T-helper 1 cell treated with Interleukin-12 subunit alpha and Interleukin-12 subunit beta and Interleukin-4 antibody, amounts not matched to agents 30 μg/mL and 1 μg/mL, for 36 hours (primary cell): ENCODE data around the gene MAP4K3.

Experiments
- H3K27ac Mint-ChIP-seq: one replicate; pipeline ENCODE4 v1.8.0; 2021; ENCODE audit warnings: mild to moderate bottlenecking, mixed read lengths
- H3K27me3 Mint-ChIP-seq: one replicate; pipeline ENCODE4 v1.8.0; 2021; ENCODE audit warnings: low read depth, mixed read lengths
- H3K36me3 Mint-ChIP-seq: one replicate; pipeline ENCODE4 v1.8.0; 2021; ENCODE audit warnings: low read depth, mixed read lengths
- H3K4me1 Mint-ChIP-seq: one replicate; pipeline ENCODE4 v1.8.0; 2021; ENCODE audit warnings: low read depth, mixed read lengths
- H3K4me3 Mint-ChIP-seq: one replicate; pipeline ENCODE4 v1.8.0; 2021; ENCODE audit warnings: mild to moderate bottlenecking, moderate library complexity, mixed read lengths
- H3K9me3 Mint-ChIP-seq: one replicate; pipeline ENCODE4 v1.8.0; 2021; ENCODE audit warnings: mixed read lengths

MAP4K3 gene

DNA sequence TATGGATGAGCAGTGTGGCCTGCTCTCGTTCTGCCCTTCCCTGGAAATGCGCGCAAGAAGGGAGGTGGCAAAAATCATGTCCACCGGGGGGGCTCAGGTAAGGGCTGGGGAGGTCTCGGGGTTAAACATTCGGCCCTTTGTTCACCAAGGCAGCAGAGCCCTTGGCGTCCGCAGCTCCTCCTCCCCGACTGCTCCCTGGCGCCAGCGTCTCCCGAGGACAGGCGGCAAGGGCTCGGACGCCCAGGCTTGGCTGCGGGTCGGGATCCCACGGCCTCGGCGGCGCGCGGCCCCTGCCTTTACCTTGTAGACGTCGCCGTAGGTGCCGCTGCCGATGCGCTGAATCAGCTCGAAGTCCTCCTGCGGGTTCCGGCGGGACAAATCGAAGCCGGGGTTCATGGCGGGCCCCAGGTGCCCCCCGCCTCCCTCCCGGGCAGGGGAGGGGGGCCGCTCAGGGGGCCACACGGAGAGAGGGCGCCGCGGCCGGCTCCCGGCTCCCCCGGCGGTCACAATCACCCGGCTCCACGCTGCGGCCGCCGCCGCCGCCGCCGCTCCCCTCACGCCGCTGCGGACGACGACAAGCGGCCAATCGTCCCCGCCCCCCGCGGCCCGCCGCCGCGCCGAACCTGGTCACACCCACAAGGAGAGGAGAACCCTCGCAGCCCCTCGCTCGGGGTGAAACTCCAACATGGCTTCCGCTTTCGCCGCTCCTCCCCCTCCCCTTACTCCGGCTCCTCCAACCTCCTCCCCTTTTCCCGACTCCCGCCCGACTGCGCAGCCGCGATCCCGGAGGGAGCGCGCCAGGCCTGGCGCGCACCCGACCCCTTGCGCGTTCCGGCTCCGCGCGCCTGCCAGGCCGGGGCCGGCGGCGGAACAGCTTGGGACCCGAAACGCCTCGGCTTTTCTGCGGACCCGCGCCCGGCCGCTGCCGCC lies at the start of gene MAP4K3:
Gene MAP4K3 (minus strand): TSS at position 694 of the 930 bp plus-strand sequence. CDS start 298 bp downstream, at position 396.
- Mint-ChIP-seq H3K9me3 (no peaks in the 10 kb centered on the region), H3K36me3 (no peaks in the 10 kb centered on the region), H3K4me1 (peaks cover 33% of the 10 kb centered on the region), H3K27ac (peak within 1 kb of the TSS; percentile 71), H3K4me3 (peak within 1 kb of the TSS; percentile 91), H3K27me3 (no peaks in the 10 kb centered on the region)

DNA sequence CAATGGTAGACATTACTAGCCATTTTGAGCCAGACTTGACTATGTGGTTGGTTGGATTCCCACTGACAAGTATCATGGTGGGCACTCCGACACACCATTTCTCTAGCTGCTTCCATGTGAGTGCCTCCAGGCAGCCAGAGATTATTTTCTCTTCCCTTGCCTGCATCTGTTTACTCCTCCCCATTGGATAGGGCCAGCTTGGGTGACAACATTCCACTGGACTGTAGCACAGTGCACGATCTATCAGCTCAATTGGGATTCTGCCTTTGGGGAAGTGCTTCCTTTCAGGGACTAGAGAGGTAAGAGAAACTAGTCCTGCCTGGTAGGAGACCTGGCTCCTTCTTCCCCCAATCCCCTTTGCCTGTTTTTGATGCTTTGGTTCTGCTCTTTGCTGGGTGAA lies 49.0 kb upstream of the MAP4K3 start:
- peaks cover 2% of the 10 kb centered on the region for H3K36me3 Mint-ChIP-seq
- H3K27ac Mint-ChIP-seq: no peak overlapping the region
- no peaks in the 10 kb centered on the region for H3K9me3 Mint-ChIP-seq
- no peak overlapping the region for H3K4me3 Mint-ChIP-seq
- H3K4me1 Mint-ChIP-seq: peaks cover 2% of the 10 kb centered on the region
- peaks cover 22% of the 10 kb centered on the region for H3K27me3 Mint-ChIP-seq

DNA sequence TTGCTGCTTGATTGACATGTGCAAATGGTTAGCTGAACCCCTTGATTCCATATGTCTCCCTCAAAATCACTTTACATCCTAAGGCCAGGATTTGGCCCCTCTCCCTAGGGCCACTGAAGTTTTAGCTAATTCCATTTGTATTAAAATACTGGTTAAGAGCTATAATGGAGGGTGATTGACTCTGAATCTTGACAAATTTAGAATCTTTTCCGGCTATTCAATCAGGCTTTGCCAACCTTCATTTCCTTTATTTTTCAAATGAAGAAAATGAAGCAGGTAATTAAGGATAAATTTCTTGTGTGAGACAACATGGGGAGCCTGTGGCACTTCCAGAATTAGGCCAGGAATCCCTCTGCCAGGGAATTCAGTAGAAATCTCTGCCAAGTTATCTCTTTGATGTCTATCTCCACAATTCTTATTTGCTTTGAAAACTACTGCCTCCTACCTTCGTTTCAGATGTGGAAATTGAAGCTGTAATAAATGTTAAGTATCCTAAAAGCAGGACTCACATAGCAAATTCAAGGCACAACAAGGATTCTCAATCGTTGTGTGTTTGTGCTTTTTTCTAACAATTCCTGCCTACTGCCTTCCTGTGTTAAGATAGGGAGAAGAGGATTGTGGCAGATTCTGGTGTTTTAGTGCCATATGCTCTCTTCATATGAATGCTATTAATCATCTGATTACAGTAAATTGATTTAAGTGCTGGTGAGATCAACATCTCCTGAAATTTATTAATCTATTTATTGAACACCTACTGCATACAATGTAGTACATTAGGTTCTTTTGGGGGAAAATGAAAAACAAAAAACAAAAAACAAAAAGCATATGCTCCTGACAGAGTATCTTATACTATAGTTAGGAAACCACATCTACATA lies 47.8 kb upstream of the MAP4K3 start:
- Mint-ChIP-seq H3K4me3 (no peak overlapping the region), H3K9me3 (no peaks in the 10 kb centered on the region), H3K27me3 (peaks cover 19% of the 10 kb centered on the region), H3K27ac (no peak overlapping the region), H3K4me1 (no peaks in the 10 kb centered on the region), H3K36me3 (no peaks in the 10 kb centered on the region)

DNA sequence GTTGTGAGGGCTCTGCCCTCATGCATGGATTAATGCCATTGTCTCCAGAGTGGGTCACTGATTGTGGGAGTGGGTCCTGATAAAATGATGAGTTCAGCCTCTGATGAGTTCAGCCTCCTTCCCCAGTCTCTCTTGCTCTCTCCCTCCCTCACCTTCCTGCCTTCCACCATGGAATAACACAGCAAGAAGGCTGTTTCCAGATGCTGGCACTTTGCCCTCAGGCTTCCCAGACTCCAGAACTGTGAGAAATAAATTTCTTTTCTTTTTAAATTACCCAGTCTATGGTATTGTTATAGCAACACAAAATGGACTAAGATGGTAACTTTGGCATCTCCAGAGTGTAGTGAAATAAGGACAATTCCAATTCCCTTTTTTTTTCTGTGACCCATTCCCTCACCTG lies 47.1 kb upstream of the MAP4K3 start:
- H3K27ac Mint-ChIP-seq: no peak overlapping the region
- no peaks in the 10 kb centered on the region for H3K36me3 Mint-ChIP-seq
- no peaks in the 10 kb centered on the region for H3K9me3 Mint-ChIP-seq
- H3K27me3 Mint-ChIP-seq: peaks cover 18% of the 10 kb centered on the region
- H3K4me1 Mint-ChIP-seq: no peaks in the 10 kb centered on the region
- no peak overlapping the region for H3K4me3 Mint-ChIP-seq

DNA sequence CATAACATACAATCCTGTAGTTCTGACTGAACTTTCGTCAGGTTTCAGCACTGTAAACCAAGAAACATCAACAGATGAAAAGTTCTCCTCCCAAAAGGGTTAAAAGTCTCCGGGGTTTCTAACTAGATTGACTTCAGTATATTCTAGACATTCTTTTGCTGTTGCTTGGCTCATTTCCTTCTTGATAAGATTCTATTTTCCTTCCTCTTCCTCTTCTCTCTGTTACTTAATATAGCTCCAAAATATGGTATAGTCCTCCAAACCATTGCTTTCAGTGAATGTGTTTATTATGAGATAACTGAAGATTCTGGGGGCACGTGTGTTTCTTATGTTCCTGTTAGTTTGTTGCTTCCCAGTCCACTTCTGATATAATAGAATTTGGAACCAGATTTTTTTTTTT lies 46.4 kb upstream of the MAP4K3 start:
- no peak overlapping the region for H3K27ac Mint-ChIP-seq
- H3K4me3 Mint-ChIP-seq: no peak overlapping the region
- H3K27me3 Mint-ChIP-seq: peaks cover 16% of the 10 kb centered on the region
- H3K4me1 Mint-ChIP-seq: no peaks in the 10 kb centered on the region
- H3K9me3 Mint-ChIP-seq: peaks cover 4% of the 10 kb centered on the region
- peaks cover 2% of the 10 kb centered on the region for H3K36me3 Mint-ChIP-seq

DNA sequence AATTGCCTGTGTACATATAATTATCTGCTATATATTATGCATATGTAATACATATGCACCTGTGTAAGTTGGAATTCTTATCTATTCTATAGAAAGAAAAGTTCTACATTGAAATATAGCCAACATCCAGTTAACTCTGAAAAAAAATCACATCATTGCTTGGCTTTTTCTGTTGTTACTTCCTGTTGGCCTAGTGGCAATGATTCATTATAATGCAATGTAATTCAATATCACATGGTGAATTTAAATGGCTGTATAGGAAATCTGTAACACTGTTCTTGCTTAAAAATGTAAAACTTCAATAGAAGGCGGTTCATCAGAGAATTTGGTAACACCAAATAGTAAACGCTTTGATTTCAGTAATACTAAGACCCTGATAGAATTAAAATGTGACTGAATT lies 44.5 kb upstream of the MAP4K3 start:
- Mint-ChIP-seq H3K36me3 (peaks cover 4% of the 10 kb centered on the region), H3K4me3 (no peak overlapping the region), H3K27me3 (peaks cover 16% of the 10 kb centered on the region), H3K4me1 (no peaks in the 10 kb centered on the region), H3K9me3 (peaks cover 17% of the 10 kb centered on the region), H3K27ac (no peak overlapping the region)

DNA sequence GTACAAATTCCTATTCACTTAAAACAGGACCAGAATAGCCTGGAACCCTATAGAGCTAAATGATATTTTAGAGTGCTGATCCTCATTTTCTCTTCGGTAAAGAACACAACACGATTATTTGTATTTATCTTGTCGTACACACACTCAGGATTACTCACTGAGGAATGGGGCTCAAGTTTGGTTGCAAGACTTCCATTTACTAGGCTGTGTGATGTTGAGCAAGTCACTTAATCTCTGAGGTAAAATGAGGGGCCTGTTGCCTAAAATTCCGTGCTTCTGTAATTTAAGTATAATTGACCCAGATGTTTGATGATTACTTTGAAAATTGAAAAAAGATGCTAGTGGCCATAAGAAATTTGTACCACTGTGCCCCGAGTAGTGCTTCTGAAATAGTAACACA lies 42.6 kb upstream of the MAP4K3 start:
- no peak overlapping the region for H3K4me3 Mint-ChIP-seq
- peaks cover 4% of the 10 kb centered on the region for H3K27me3 Mint-ChIP-seq
- peaks cover 4% of the 10 kb centered on the region for H3K36me3 Mint-ChIP-seq
- no peak overlapping the region for H3K27ac Mint-ChIP-seq
- peaks cover 17% of the 10 kb centered on the region for H3K9me3 Mint-ChIP-seq
- no peaks in the 10 kb centered on the region for H3K4me1 Mint-ChIP-seq

DNA sequence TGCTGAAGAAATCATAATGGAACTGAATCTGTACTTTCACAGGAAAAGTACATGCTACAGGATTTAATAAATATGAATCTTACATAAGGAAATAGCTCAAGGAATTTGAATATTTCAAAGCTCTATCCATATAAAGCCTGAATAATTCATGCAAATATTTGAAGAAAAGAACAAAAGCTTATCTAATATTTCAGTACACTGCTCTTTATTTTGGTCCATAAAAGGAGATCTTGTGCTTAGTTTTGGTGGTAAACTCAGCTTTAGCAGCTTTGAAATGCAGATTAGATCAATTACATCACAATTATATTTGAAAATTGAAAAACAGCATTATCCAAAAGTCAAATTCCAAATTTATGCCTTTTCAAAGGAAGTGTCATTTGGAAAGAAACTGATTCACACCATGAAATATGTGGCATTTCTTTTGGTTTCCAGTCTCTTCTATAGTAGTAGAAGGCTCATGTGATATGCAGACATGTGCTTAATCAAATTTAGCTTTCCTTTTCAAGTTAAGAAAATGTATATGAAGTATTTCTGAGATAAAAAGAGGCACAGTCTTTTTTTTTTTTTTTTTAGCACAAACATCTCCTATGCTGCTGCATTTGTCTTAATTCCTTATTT lies 42.1 kb upstream of the MAP4K3 start:
- Mint-ChIP-seq H3K36me3 (peaks cover 4% of the 10 kb centered on the region), H3K9me3 (peaks cover 17% of the 10 kb centered on the region), H3K4me1 (no peaks in the 10 kb centered on the region), H3K4me3 (no peak overlapping the region), H3K27ac (no peak overlapping the region), H3K27me3 (peaks cover 4% of the 10 kb centered on the region)

DNA sequence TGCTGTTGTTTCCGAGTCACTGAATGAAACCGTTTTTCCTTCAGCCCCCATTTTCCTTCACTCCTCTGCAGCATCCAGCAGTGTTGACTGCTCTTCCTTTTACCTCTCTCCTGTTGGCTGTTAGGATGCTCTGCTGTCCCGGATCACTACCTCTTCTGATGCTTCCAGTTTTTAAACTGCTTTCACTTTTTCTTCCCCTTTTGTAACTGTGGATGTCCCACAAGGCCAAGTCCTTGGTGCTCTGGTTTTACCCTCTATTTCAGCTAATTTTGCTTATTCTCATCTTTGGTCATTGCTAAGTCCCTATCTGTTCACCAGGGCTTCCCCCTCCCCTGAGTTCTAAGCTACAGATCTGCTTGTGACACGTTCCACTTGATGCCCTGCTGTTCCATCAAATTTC lies 39.4 kb upstream of the MAP4K3 start:
- no peaks in the 10 kb centered on the region for H3K27me3 Mint-ChIP-seq
- H3K9me3 Mint-ChIP-seq: peaks cover 17% of the 10 kb centered on the region
- H3K36me3 Mint-ChIP-seq: peaks cover 4% of the 10 kb centered on the region
- H3K4me1 Mint-ChIP-seq: no peaks in the 10 kb centered on the region
- H3K4me3 Mint-ChIP-seq: no peak overlapping the region
- no peak overlapping the region for H3K27ac Mint-ChIP-seq

DNA sequence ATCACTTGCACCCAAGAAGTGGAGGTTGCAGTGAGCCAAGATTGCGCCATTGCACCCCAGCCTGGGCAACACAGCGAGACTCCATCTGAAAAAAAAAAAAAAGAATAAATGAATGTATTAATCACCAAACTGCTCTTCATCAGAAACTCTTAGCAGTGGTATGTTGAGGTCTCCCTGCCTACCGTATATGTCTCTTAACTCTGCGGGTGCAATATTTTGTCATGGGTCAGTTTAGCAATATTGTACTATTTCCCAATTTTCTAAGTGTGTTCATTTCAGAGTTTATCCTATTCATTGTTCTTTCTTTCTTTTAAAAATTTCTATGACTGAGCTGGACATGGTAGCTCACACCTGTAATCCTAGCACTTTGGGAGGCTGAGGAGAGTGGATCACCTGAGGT lies 37.9 kb upstream of the MAP4K3 start:
- H3K27ac Mint-ChIP-seq: no peak overlapping the region
- no peak overlapping the region for H3K4me3 Mint-ChIP-seq
- H3K27me3 Mint-ChIP-seq: no peaks in the 10 kb centered on the region
- H3K36me3 Mint-ChIP-seq: peaks cover 4% of the 10 kb centered on the region
- H3K4me1 Mint-ChIP-seq: no peaks in the 10 kb centered on the region
- H3K9me3 Mint-ChIP-seq: peaks cover 17% of the 10 kb centered on the region

DNA sequence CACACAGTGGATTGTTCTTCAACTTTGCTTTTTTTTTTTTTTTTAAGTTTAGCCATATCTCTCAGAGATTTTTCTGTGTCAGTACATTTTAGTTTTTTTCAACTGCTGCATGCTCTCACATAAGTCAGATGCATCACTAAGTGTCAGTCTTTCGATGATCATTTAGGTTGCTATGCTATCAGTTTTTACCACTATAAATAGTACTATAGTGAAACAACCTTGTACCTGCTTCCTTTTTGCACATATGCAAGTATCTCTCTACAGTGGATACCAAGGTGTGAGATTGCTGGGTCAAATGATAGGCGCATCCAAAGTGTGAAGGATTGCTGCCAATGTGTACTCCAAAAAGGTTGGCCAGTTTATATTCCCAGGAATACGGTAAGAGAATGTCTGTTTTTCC lies 33.5 kb upstream of the MAP4K3 start:
- H3K4me3 Mint-ChIP-seq: no peak overlapping the region
- H3K4me1 Mint-ChIP-seq: peaks cover 12% of the 10 kb centered on the region
- H3K36me3 Mint-ChIP-seq: no peaks in the 10 kb centered on the region
- no peak overlapping the region for H3K27ac Mint-ChIP-seq
- no peaks in the 10 kb centered on the region for H3K9me3 Mint-ChIP-seq
- H3K27me3 Mint-ChIP-seq: no peaks in the 10 kb centered on the region

DNA sequence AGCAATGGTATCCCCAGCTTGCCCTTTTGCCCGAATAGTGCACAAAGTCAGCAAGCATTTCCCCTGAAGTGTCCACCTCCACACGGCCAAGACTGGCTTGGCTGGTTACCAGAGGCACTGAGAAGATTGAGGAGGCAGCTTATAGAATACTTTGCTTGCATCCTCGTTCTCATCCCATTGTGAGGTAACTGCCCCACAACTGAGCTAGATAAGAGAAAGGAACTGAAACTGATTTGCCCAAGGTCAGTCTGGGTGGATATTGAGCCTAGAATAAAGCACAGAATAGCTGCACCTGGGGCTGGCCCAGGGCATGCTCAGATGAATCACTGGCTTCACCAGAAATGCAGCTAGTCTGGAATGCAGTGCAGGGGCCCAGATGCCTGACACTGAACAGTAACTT lies 32.7 kb upstream of the MAP4K3 start:
- Mint-ChIP-seq H3K4me3 (no peak overlapping the region), H3K36me3 (no peaks in the 10 kb centered on the region), H3K4me1 (peaks cover 12% of the 10 kb centered on the region), H3K27me3 (no peaks in the 10 kb centered on the region), H3K9me3 (no peaks in the 10 kb centered on the region), H3K27ac (no peak overlapping the region)

DNA sequence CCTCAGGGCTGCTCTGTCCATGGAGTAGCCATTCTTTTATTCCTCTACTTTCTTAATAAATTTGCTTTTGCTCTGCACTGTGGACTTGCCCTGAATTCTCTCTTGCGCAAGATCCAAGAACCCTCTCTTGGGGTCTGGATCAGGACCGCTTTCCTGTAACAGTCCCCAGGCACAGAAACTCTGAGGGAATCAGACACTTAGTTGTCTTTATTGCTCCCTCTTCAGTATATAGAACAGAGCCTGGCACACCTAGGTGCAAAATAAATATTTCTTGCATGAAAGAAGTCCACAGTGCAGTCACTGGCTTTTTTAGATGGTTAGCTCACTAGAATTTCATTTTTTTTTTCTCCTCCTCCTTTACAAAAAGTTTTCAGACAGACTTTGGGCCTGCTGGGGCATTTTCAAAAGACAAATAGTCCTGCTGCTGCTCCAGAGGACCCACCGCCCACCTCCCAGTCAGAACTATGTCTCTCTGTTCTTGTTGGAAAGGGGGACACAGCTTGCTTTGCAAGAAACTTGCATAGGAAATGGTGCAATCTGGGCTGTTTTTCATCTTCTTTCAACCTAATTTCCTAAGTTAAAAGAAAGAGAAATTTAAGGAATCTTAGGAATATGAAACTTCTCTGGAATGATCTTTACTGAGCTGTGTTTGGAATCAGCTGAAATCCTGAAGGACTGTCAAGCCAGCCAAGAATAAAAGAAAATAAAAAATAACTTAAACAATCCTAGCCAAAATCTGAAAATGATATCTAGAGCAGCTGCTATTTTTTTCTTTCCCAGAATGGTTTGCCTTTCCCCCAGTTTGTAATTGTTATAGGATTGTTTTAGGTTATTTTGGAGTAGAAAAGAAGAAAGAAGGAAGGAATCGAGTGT lies 31.7 kb upstream of the MAP4K3 start:
- Mint-ChIP-seq H3K27ac (no peak overlapping the region), H3K4me3 (no peak overlapping the region)

DNA sequence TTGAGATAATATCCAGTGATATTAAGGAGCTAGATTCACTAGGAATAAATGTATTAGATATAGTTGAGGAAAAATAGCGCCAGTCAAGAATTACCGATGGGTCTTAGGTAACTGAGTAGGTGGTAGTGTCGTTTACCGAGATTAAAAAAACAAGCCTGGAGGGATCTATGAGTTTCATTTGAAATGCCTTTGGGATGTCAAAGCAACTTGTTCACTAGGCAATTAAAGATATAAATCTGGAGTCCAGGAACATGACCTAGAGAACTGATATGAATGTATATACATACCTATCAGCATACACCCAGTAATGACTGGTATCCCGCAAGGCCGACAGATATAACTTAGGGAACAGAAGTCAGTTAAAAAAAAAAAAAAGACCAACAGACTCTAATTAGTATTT lies 29.2 kb upstream of the MAP4K3 start:
- H3K9me3 Mint-ChIP-seq: no peaks in the 10 kb centered on the region
- H3K36me3 Mint-ChIP-seq: no peaks in the 10 kb centered on the region
- H3K4me1 Mint-ChIP-seq: peaks cover 12% of the 10 kb centered on the region
- H3K27me3 Mint-ChIP-seq: no peaks in the 10 kb centered on the region
- H3K27ac Mint-ChIP-seq: no peak overlapping the region
- no peak overlapping the region for H3K4me3 Mint-ChIP-seq

More for the DNA sequence above, 31.7 kb upstream of the MAP4K3 start:
- Mint-ChIP-seq H3K36me3 (no peaks in the 10 kb centered on the region), H3K27me3 (no peaks in the 10 kb centered on the region), H3K4me1 (peaks cover 12% of the 10 kb centered on the region), H3K9me3 (no peaks in the 10 kb centered on the region)
